ENCODE data around the gene SRGAP3.

SRGAP3 gene

DNA sequence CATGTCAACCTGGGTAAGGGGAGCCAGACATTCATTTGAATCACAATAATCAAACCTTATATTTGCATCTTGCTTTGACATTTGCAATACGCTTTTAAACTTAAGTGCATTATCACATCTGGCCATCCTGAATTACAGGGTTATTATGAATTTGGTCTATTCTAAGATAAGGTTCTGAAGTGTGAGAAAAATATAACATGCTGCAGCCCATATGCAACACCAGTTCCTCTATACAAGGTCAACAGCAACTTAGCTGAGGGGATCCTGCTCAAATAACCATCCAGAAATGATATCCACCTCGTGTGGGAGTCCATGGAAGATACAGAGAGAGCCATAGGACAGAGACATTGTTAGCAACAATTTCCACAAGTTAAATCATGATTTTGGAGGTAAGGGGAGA lies 213.5 kb downstream of the SRGAP3 start:
- no peak for TF ChIP-seq ZFX (IDR thresholded peaks at IDR 0.05)
- TF ChIP-seq, protein P1, sequence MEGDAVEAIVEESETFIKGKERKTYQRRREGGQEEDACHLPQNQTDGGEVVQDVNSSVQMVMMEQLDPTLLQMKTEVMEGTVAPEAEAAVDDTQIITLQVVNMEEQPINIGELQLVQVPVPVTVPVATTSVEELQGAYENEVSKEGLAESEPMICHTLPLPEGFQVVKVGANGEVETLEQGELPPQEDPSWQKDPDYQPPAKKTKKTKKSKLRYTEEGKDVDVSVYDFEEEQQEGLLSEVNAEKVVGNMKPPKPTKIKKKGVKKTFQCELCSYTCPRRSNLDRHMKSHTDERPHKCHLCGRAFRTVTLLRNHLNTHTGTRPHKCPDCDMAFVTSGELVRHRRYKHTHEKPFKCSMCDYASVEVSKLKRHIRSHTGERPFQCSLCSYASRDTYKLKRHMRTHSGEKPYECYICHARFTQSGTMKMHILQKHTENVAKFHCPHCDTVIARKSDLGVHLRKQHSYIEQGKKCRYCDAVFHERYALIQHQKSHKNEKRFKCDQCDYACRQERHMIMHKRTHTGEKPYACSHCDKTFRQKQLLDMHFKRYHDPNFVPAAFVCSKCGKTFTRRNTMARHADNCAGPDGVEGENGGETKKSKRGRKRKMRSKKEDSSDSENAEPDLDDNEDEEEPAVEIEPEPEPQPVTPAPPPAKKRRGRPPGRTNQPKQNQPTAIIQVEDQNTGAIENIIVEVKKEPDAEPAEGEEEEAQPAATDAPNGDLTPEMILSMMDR (conservative IDR thresholded peaks at IDR 0.05): no peak
- H3K27ac ChIP-seq: no peak overlapping the region

- no peak overlapping the region for H3K27ac ChIP-seq
These were observed 214.0 kb downstream of the SRGAP3 start for GRCh38 chr3:9035473-9035872.

GRCh38 chr3:9033867-9034266 lies 215.6 kb downstream of the SRGAP3 start:
- H3K27ac ChIP-seq: no peak overlapping the region
- TF ChIP-seq ZFX (IDR thresholded peaks at IDR 0.05): no peak

More at GRCh38 chr3:9035473-9035872, 214.0 kb downstream of the SRGAP3 start:
- TF ChIP-seq, protein P1 (conservative IDR thresholded peaks at IDR 0.05): no peak
- no peak for TF ChIP-seq ZFX (IDR thresholded peaks at IDR 0.05)

GRCh38 chr3:9032231-9032777 lies 217.1 kb downstream of the SRGAP3 start:
- H3K27ac ChIP-seq: no peak overlapping the region

DNA sequence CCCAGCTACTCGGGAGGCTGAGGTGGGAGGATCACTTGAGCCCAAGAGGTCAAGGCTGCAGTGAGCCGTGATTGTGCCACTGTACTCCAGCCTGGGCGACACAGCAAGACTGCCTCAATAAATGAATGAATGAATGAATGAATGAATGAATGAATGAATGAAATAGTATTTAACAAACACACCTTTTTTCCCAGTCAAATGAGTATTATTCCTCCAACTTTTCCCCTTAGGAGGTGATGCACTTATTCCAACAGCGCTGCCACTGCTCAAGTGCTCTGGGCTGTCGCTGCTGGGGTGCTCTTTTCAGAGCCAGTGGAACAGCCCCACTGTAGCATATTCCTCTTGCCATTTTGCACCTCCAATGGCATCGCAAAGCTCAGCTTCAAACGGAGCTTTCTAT lies 219.4 kb downstream of the SRGAP3 start:
- no peak for TF ChIP-seq ZFX (IDR thresholded peaks at IDR 0.05)
- TF ChIP-seq, protein P1 (conservative IDR thresholded peaks at IDR 0.05): no peak
- H3K27ac ChIP-seq: no peak overlapping the region

More at GRCh38 chr3:9032231-9032777, 217.1 kb downstream of the SRGAP3 start:
- TF ChIP-seq, protein P1 (conservative IDR thresholded peaks at IDR 0.05): no peak
- TF ChIP-seq ZFX (IDR thresholded peaks at IDR 0.05): no peak

DNA sequence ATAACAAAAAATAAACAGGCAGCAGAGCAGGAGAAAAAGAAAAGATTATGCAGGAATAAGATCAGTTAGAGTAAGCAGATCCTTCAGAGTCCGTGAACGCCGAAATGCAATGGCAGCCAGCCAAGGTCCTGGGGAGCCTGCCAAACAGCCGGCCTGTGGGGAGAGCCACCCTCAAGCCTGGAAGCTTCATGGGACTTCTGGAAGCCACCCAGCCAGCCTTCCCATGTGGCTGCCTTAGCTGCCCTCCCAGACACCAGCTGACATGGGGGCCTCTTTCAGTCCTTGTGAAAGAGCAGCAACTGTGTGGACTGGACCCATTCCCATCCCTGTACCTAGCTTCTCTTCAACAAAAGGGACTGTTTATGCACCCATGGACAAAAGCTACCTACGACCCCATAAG lies 221.3 kb downstream of the SRGAP3 start:
- H3K27ac ChIP-seq: no peak overlapping the region
- TF ChIP-seq, protein P1 (conservative IDR thresholded peaks at IDR 0.05): no peak
- no peak for TF ChIP-seq ZFX (IDR thresholded peaks at IDR 0.05)

GRCh38 chr3:9026320-9027045 lies 223.0 kb downstream of the SRGAP3 start:
- H3K27ac ChIP-seq: no peak overlapping the region
- TF ChIP-seq, protein P1 (conservative IDR thresholded peaks at IDR 0.05): no peak
- TF ChIP-seq ZFX (IDR thresholded peaks at IDR 0.05): no peak

DNA sequence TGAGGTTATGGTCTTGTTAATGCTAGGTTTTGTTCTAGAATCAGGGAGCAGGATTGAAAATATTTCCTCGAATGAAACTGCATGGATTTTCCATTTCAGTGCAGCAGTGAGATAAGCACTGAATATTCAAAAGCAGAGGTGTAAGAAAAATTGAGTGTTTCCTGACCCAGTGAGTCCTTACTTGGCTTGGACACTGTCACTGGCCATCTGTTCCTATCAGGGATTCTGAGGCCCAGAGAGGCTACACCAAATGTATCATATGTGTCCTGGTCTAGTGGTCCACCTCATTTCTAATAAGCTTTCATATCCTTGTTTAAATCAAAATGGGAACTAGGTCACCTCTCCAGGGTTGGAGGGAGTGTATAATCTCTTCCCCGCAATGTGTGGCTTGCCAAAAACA lies 225.1 kb downstream of the SRGAP3 start:
- TF ChIP-seq, protein P1 (conservative IDR thresholded peaks at IDR 0.05): no peak
- TF ChIP-seq ZFX (IDR thresholded peaks at IDR 0.05): no peak
- H3K27ac ChIP-seq: no peak overlapping the region

Measured in C4-2B (cell line).